Loucy (cell line): ENCODE measurements around the gene PKD1L1.

Experiments used
- EZH2phosphoT487 ChIP-seq: fragments of 200-600 bp; IDR thresholded peaks from 2 replicates; pipeline ENCODE4 v1.6.1; 2018; ENCODE audit warnings: antibody characterized with exemption, mild to moderate bottlenecking, moderate library complexity, borderline replicate concordance
- TF ChIP-seq, protein P1 (sequence below): fragments of 200-600 bp; sonication (generic); conservative IDR thresholded peaks from 2 replicates; pipeline ENCODE4 v1.5.1; 2014; ENCODE audit warnings: mild to moderate bottlenecking, antibody characterized with exemption, low read length

DNA sequence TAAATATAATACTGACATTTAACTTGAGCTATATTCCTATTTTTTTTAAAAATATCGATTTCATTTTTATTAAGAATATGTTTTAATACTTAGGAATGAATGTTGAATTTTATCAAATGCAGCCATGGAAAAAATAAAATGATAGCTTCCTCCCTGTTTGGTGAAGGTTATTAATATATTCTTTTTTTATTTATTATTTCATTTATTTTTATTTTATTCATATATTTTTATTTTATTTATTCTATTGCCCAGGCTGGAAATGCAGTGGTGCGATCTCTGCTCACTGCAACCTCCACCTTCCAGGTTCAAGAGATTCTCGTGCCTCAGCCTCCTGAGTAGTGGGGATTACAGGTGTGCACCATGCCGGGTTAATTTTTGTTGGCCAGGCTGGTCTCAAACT lies 160.2 kb downstream of the PKD1L1 start:
- TF ChIP-seq, protein P1, sequence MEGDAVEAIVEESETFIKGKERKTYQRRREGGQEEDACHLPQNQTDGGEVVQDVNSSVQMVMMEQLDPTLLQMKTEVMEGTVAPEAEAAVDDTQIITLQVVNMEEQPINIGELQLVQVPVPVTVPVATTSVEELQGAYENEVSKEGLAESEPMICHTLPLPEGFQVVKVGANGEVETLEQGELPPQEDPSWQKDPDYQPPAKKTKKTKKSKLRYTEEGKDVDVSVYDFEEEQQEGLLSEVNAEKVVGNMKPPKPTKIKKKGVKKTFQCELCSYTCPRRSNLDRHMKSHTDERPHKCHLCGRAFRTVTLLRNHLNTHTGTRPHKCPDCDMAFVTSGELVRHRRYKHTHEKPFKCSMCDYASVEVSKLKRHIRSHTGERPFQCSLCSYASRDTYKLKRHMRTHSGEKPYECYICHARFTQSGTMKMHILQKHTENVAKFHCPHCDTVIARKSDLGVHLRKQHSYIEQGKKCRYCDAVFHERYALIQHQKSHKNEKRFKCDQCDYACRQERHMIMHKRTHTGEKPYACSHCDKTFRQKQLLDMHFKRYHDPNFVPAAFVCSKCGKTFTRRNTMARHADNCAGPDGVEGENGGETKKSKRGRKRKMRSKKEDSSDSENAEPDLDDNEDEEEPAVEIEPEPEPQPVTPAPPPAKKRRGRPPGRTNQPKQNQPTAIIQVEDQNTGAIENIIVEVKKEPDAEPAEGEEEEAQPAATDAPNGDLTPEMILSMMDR = no peak
- no peak for TF ChIP-seq EZH2phosphoT487
